AG04449 (cell line): ENCODE results near the gene AP5Z1.

Experiments used
- CTCF ChIA-PET: fragments of 350-600 bp; formaldehyde crosslinking; extraction: SDS; loops from one replicate; lab custom pipeline; 2021; ENCODE audit warnings: antibody characterized with exemption; lab: Yijun Ruan, JAX
- POLR2A ChIA-PET: fragments of 400-600, 350-600 bp; formaldehyde crosslinking; extraction: SDS; loops from one replicate; lab custom pipeline; 2020; ENCODE audit warnings: antibody characterized with exemption, inconsistent platforms; lab: Yijun Ruan, JAX
- DNase-seq: peaks from one replicate; pipeline ENCODE4 v3.0.0-alpha.2; 2010; ENCODE audit warnings: low read depth, low spot score
- H3K4me3 ChIP-seq: 2 replicates; pipeline ENCODE4 v1.5.1; 2011; ENCODE audit warnings: low read depth, mild to moderate bottlenecking, control low read depth, low read length
- TF ChIP-seq, protein P1 (sequence below): IDR thresholded peaks from one replicate; pipeline ENCODE4 v1.5.1; 2011; ENCODE audit warnings: mild to moderate bottlenecking, moderate library complexity, low read length, control low read depth, inconsistent platforms; ENCODE audit not compliant: insufficient read depth; ENCODE audit errors: missing control alignments

AP5Z1 gene

GRCh38 chr7:4762121-4763055, 13.0 kb upstream of the AP5Z1 start:
- TF ChIP-seq, protein P1, sequence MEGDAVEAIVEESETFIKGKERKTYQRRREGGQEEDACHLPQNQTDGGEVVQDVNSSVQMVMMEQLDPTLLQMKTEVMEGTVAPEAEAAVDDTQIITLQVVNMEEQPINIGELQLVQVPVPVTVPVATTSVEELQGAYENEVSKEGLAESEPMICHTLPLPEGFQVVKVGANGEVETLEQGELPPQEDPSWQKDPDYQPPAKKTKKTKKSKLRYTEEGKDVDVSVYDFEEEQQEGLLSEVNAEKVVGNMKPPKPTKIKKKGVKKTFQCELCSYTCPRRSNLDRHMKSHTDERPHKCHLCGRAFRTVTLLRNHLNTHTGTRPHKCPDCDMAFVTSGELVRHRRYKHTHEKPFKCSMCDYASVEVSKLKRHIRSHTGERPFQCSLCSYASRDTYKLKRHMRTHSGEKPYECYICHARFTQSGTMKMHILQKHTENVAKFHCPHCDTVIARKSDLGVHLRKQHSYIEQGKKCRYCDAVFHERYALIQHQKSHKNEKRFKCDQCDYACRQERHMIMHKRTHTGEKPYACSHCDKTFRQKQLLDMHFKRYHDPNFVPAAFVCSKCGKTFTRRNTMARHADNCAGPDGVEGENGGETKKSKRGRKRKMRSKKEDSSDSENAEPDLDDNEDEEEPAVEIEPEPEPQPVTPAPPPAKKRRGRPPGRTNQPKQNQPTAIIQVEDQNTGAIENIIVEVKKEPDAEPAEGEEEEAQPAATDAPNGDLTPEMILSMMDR: no peak
- ChIA-PET CTCF (interaction anchor here (0.6 to 1.6 kb wide), 2 partner anchors 9 to 15 kb away, joined by 3 to 4 read pairs; no protein-coding TSS in a partner anchor), POLR2A (no interaction called here)
- no peak for DNase-seq
- no peak overlapping the region for H3K4me3 ChIP-seq

DNA sequence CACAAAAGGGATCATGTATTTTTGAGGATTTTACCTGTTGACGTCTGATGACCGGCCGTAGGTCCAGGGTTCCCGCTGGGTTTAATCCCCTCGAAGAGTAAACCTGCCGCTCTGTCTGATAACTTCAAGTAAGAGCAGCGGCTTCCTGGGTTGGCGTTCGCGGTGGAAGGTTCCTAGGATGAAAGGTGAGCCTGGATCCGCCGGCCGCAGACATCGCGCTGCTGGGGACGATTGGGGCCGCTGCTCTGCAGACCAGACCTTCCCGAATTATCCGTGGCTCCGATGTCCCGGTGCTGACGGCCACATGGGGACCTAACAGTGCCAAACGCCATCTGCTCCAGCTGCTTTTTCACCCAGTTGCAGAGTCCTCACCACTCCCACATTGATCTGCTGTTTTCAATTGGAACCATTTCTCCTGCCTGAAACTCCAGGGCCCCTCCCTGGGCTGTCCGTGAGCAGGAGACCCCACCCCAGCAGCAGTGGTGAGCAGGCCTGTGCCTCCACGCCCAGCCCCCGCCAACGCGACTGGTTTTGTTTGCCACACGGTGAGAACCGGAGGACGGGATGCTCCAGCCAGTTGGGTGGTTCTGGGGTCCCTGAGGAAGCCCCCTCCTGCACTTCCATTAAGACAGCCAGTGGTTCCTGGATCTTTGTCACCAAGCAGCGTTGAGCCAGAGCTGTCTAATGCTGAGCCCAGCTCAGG, 12.2 kb upstream of the AP5Z1 start:
- H3K4me3 ChIP-seq: no peak overlapping the region
- DNase-seq: no peak
- ChIA-PET POLR2A (no interaction called here), CTCF (interaction anchor here (1.6 to 6.2 kb wide), 2 partner anchors 9 to 15 kb away, joined by 4 to 44 read pairs; no protein-coding TSS in a partner anchor)
- TF ChIP-seq, protein P1: no peak

DNA sequence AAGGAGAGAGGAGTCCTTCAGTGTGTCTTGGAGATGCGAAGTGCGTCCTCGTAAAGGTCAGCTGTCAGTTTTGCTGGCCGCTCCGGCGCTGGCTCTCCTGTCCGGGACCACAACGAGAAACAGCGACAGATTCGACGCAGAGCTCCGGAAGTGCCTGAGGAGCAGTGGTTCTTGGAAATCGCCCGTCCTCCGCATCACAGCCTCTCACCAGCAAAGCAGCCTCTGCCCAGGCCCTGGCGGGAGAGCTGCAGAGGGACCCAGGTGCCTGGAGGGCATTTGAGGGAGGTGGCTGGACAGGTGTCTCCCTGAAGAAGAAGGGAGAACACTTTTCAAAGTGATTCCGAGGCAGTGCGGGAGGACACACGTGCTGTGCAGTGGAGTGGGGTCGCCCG, 11.6 kb upstream of the AP5Z1 start:
- ChIA-PET CTCF (interaction anchor here (1.0 to 6.2 kb wide), 3 partner anchors 10 to 16 kb away, joined by 4 to 44 read pairs (median 4); no protein-coding TSS in a partner anchor), POLR2A (no interaction called here)
- TF ChIP-seq, protein P1: no peak
- no peak for DNase-seq
- no peak overlapping the region for H3K4me3 ChIP-seq

GRCh38 chr7:4764402-4765007, 10.9 kb upstream of the AP5Z1 start:
- no peak for DNase-seq
- ChIA-PET CTCF (interaction anchor here (1.0 to 6.2 kb wide), 2 partner anchors 9 to 11 kb away, joined by 4 to 44 read pairs; no protein-coding TSS in a partner anchor), POLR2A (no interaction called here)
- TF ChIP-seq, protein P1: no peak
- H3K4me3 ChIP-seq: no peak overlapping the region

DNA sequence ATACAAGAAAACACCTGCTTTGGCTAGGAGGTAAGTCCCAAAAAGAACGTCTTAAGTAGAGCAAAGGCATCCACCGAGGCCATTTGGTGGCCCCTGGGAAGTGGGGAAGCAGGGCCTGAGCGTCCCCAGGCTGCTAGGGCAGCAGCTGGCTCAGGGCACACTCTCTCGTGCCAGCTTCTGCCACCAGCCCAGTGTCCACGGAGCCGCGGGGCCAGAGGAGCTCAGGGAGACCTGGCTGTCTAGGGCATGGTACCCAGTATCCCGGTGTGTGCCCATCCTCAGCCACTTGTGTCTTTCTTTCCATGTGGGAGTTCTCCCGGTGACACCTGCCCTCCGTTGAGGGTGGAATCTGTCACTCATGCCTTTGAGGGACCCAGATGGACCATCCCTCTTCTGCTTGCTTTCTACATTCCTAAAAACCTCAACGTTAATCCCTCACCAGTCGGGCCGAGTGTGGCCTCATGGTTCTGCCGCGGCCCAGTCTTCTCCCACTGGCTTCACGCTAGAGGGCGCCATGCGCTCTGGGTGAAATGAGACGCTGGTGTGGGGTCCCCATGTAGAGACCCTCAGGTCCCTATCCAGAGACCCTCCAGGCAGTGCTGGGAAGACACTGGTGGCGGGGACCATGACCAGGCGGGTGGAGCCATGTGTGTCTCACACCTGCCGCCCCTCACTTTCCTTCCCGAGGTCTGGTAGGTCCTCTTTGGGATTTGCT, 9.5 kb upstream of the AP5Z1 start:
- TF ChIP-seq, protein P1: peak; percentile 9
- H3K4me3 ChIP-seq: no peak overlapping the region
- POLR2A ChIA-PET: no interaction called here
- CTCF ChIA-PET: interaction anchor here (1.0 to 6.2 kb wide), 2 partner anchors 12 to 19 kb away, joined by 3 to 44 read pairs; no protein-coding TSS in a partner anchor
- no peak for DNase-seq
